Breast epithelium (tissue), 3 donors: ENCODE measurements around the gene FXYD1.

Source experiments
- POLR2AphosphoS5 ChIP-seq, 3 donors: sonication (generic); formaldehyde crosslinking; IDR thresholded peaks; one replicate each; pipeline ENCODE4 v1.6.1; 2017; ENCODE audit warnings: antibody characterized with exemption in 3 of 3
- TF ChIP-seq, protein P1 (sequence below), 3 donors: fragments of 450-650 bp; IDR thresholded peaks; one replicate each; pipeline ENCODE4 v1.5.1; 2016 to 2017; ENCODE audit warnings: antibody characterized with exemption in 3 of 3, mild to moderate bottlenecking in 3 of 3, moderate library complexity in 3 of 3

GRCh38 chr19:35178701-35179100 is 40.1 kb downstream of the FXYD1 start:
- TF ChIP-seq, protein P1, sequence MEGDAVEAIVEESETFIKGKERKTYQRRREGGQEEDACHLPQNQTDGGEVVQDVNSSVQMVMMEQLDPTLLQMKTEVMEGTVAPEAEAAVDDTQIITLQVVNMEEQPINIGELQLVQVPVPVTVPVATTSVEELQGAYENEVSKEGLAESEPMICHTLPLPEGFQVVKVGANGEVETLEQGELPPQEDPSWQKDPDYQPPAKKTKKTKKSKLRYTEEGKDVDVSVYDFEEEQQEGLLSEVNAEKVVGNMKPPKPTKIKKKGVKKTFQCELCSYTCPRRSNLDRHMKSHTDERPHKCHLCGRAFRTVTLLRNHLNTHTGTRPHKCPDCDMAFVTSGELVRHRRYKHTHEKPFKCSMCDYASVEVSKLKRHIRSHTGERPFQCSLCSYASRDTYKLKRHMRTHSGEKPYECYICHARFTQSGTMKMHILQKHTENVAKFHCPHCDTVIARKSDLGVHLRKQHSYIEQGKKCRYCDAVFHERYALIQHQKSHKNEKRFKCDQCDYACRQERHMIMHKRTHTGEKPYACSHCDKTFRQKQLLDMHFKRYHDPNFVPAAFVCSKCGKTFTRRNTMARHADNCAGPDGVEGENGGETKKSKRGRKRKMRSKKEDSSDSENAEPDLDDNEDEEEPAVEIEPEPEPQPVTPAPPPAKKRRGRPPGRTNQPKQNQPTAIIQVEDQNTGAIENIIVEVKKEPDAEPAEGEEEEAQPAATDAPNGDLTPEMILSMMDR (IDR thresholded peaks at IDR 0.05): no peak
- TF ChIP-seq POLR2AphosphoS5 (IDR thresholded peaks at IDR 0.05): no peak
